ENCODE results near the gene EXOC6B.

The EXOC6B gene

GRCh38 chr2:72338076-72338475 lies 487.8 kb downstream of the EXOC6B start:
- no peak for DNase-seq

GRCh38 chr2:72332720-72333119 lies 493.1 kb downstream of the EXOC6B start:
- DNase-seq, result no peak

- no peak for DNase-seq
These were observed 495.2 kb downstream of the EXOC6B start for GRCh38 chr2:72330652-72331051.

- no peak for DNase-seq
These were observed 499.1 kb downstream of the EXOC6B start for GRCh38 chr2:72326759-72327158.

- DNase-seq, result no peak
These were observed 500.0 kb downstream of the EXOC6B start for GRCh38 chr2:72325592-72326422.

GRCh38 chr2:72316774-72317173 lies 509.1 kb downstream of the EXOC6B start:
- DNase-seq, result no peak

- no peak for DNase-seq
These were observed 525.6 kb downstream of the EXOC6B start for GRCh38 chr2:72300147-72300684.

- no peak for DNase-seq
These were observed 532.2 kb downstream of the EXOC6B start for GRCh38 chr2:72293620-72294019.

- DNase-seq, result no peak
These were observed 533.4 kb downstream of the EXOC6B start for GRCh38 chr2:72292433-72292832.

- no peak for DNase-seq
These were observed 534.8 kb downstream of the EXOC6B start for GRCh38 chr2:72291059-72291458.

GRCh38 chr2:72289736-72290135 lies 536.1 kb downstream of the EXOC6B start:
- no peak for DNase-seq

- no peak for DNase-seq
These were observed 536.5 kb downstream of the EXOC6B start for GRCh38 chr2:72289283-72289682.

- DNase-seq, result no peak
These were observed 547.8 kb downstream of the EXOC6B start for GRCh38 chr2:72278046-72278445.

GRCh38 chr2:72276876-72277275 lies 549.0 kb downstream of the EXOC6B start:
- DNase-seq, result no peak

- no peak for DNase-seq
These were observed 549.5 kb downstream of the EXOC6B start for GRCh38 chr2:72276356-72276755.

GRCh38 chr2:72275084-72275483 lies 550.7 kb downstream of the EXOC6B start:
- no peak for DNase-seq

- DNase-seq, result no peak
These were observed 551.4 kb downstream of the EXOC6B start for GRCh38 chr2:72274380-72274797.

- no peak for DNase-seq
These were observed 552.4 kb downstream of the EXOC6B start for GRCh38 chr2:72273384-72273783.

GRCh38 chr2:72271766-72272641 lies 553.8 kb downstream of the EXOC6B start:
- no peak for DNase-seq

- DNase-seq, result no peak
These were observed 554.6 kb downstream of the EXOC6B start for GRCh38 chr2:72271276-72271614.

- no peak for DNase-seq
These were observed 555.1 kb downstream of the EXOC6B start for GRCh38 chr2:72270556-72271275.

GRCh38 chr2:72263776-72264060 lies 562.1 kb downstream of the EXOC6B start:
- no peak for DNase-seq

GRCh38 chr2:72263043-72263775 lies 562.6 kb downstream of the EXOC6B start:
- DNase-seq, result no peak
